GM10266 (cell line): ENCODE results near the gene ARSJ.

Experiments
- DNase-seq: peaks from one replicate; pipeline ENCODE4 v3.0.0; 2012; ENCODE audit errors: extremely low spot score
- CTCF ChIP-seq: IDR thresholded peaks from 2 replicates; pipeline ENCODE4 v1.5.1; 2012; ENCODE audit warnings: mild to moderate bottlenecking, low read depth; ENCODE audit not compliant: control insufficient read depth, insufficient read depth; ENCODE audit errors: missing control alignments

The ARSJ gene

GRCh38 chr4:113893546-113893945 lies 85.9 kb downstream of the ARSJ start:
- TF ChIP-seq CTCF, result no peak
- DNase-seq, result no peak

- no peak for DNase-seq
- no peak for TF ChIP-seq CTCF
Measured at GRCh38 chr4:113888006-113888405, 91.4 kb downstream of the ARSJ start.

GRCh38 chr4:113885291-113885690 lies 94.2 kb downstream of the ARSJ start:
- no peak for DNase-seq
- no peak for TF ChIP-seq CTCF

GRCh38 chr4:113884655-113885054 lies 94.8 kb downstream of the ARSJ start:
- TF ChIP-seq CTCF, result no peak
- DNase-seq, result no peak

GRCh38 chr4:113882668-113883067 lies 96.8 kb downstream of the ARSJ start:
- TF ChIP-seq CTCF, result no peak
- DNase-seq, result no peak

GRCh38 chr4:113881256-113881655 lies 98.2 kb downstream of the ARSJ start:
- TF ChIP-seq CTCF, result no peak
- no peak for DNase-seq

GRCh38 chr4:113880240-113881028 lies 99.0 kb downstream of the ARSJ start:
- no peak for DNase-seq
- no peak for TF ChIP-seq CTCF
